SIG-M5 treated with dmso at 0.1 percent for 504 hours (cell line): ENCODE measurements around the gene GLIS1.

Experiments
- DNase-seq: peaks from one replicate; lab custom pipeline; 2025; ENCODE audit not compliant: unreplicated experiment; lab: John Stamatoyannopoulos, UW

Gene GLIS1

DNA sequence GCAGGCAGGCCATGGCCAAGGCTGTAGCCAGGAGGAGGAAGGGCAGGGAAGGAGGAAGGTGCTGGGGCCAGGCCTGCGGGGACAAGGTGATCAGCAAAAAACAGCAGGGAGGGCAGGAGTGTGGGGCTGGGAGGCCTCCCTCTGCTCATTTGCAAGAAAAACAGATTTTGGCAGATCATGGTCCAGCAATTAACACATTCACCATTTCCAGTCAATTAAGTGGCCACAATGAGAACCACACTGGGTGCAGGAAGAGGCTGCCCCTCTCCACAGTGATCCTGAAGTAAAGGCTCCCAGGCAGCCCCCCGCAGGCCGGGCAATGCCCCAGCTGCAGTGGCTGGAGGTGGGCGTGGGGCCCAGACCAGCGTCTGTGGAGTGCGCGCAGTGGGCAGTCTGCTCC, 225.1 kb downstream of the GLIS1 start:
- DNase-seq = no peak

DNA sequence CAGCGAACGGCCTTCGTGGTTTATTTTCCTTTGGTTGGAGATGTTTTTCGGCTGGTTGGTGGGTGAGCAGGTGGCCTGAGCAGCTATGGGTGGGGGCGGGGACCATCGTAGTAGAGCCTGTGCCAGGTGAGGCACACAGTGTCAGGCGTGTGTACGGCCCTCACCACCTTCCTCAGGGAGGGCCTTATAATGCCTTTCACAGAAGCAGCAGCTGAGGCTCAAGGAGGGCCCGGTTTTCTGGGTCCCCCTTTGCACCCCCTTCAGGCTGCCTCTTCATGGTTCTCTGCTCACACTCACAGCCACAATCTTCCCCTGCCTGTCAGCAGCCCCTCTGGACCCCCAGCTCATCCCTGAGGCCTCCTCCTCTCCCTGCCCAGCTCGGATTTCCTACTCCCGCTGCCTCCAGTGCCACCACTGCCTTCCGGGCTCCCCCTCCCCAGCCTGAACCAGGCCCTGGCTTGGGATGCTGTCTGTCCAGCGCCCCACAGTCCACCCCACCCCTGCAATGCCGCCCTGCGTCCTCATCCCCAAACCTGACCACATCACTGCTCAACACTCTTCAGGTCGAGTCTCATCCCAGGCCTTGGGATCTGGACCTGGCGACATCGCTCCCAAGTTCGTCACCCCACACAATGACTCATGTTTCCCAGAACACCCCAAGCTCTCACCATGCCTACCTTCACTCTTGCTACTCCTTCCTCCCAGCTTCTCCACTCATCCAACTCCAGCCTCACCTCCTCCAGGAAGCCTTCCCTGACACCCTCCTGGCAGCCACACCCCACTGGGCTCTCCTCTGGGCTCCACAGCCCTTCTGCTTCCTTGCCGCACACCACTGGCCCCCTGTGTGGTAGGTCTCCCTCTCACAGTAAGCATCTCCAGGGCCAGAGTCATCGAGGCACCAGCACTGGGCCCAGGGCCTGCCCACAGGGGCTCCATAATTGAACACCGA, 225.9 kb downstream of the GLIS1 start:
- no peak for DNase-seq

DNA sequence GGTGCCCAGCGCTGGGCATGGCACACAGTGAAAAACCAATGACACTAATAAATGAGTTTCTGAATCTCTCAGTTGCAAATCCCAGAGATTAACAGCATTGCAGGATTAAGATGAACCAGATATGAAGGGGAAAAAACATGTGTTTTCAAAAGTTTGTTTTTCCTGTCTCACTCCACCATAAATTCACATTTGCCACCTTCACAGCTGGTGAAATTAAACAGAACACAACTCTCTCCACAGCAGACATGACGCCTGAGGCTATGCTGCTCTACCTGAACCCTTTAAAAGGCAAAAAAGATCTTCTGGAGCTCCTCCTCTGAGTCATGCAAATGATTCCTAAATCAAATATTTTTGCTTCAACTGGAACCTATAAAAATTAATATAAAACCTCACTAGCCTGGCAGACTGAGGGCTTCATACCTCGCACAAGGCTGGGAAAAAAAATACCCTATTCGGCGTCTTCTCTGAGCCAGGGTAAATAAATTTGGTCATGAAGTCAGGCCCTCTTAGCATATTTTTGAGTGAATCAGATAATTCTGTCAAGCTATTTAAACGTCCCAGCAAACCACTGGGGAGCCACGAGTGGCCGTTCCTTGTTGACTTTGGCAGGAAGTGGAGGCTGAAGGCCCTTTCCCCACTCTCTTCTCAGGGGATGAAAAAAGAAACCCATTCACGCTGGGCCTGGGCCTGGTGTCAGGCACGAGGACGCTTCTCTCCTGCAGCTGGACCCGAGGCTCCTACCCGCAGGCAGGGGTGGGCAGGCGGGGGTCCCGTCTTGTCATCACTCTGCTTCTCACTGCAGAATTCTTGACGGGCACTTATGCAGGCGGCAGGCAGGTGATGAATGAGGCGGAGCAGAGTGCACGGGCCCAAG, 226.8 kb downstream of the GLIS1 start:
- no peak for DNase-seq

DNA sequence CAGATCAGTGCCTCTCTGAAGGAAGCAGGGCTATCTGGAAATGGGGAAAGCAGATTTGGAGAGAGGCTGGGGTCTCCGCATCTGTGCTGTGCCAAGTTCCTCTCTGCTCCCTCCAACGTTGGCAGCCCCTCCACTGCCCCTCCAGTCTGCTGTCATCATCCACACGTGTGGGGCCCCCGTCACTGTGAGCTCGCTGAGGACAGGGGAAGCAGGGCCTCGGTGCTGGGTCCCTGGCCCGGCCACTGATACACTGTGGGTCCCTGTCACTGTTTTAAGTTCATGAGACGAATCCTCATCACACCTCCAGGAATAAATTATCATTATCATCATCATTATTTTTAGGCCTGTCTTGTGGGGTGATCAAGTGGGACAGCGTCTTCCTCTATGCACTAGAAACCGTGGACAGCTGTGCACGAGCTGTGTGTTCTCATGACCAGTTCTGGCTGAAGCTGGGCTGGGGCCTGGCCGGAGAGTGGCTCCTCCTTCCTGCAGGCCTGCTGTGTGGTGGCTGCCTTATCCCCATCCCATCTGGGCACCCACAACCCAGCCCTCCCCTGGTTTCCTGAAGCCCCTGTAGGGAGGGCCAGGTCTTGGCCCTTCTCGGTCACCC, 227.5 kb downstream of the GLIS1 start:
- DNase-seq = no peak

DNA sequence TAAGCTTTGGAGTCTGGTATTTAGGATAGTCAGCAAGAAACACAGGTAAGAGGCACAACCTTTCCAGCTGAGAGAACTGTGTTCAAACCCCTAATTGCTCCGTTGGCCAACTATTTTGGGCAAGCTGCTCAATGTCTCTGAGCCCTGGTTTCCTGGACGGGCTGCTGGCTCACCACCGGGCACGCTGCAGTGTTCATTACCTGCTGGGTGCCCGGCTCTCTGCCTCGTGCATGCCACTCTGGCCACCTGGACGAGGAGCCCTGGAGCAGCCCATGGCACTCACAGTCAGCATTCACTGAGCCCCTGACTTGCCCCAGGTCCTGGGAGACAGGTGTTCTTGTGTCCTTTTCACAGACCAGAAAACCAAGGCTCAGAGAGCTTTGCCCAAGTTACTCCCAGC, 228.7 kb downstream of the GLIS1 start:
- no peak for DNase-seq

DNA sequence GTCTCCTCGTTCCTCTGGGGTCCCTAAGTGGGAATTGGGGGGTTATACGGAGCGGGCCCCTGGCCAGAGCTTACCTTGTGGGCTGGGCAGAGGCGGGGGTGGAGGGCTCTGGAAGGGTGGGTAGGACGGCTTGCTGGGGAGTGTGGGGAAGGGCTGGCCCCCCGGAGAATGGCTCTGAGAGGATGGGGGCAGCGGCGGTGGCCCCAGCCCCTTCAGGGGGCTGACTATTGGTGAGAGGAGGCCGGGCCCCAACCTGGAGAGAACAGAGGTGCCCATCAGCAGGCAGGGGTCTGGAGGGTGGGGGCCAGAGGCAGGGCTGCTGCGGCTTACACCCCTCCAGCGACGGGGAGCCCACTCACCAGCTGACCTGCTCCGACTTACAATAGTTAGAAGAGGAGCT, 229.2 kb downstream of the GLIS1 start:
- no peak for DNase-seq

DNA sequence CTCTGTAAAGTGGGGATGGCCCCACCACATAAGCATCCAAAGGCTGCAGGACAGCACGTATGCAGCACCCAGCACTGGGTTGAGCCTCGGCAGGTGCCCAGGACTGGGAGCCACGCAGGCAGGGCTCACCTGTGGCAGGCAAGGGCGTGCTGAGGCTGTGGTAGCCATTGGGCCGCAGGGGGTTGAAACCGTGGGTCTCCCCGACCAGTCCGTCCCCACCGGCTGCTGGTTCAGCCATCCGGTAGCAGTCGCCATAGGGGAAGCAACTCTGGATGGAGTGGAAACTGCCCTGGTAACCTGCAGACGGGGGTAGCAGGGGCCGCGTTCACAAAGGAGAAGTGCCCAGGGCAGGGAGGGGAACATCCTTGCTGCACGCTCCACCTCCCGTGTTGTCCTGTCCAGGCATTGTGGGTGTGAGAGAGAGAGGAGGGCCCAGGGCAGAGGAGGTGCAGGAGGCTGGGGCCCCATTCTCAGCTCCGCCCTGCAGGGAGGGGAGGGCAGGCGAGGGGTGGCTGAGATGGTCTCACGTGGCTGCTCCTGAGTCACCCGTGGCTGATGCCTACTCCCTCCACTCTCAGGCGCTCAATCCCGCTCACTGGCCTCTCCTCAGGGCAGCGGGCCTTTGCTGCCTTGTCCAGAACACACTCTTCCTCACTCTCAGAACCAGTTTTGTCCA, 229.8 kb downstream of the GLIS1 start:
- no peak for DNase-seq

DNA sequence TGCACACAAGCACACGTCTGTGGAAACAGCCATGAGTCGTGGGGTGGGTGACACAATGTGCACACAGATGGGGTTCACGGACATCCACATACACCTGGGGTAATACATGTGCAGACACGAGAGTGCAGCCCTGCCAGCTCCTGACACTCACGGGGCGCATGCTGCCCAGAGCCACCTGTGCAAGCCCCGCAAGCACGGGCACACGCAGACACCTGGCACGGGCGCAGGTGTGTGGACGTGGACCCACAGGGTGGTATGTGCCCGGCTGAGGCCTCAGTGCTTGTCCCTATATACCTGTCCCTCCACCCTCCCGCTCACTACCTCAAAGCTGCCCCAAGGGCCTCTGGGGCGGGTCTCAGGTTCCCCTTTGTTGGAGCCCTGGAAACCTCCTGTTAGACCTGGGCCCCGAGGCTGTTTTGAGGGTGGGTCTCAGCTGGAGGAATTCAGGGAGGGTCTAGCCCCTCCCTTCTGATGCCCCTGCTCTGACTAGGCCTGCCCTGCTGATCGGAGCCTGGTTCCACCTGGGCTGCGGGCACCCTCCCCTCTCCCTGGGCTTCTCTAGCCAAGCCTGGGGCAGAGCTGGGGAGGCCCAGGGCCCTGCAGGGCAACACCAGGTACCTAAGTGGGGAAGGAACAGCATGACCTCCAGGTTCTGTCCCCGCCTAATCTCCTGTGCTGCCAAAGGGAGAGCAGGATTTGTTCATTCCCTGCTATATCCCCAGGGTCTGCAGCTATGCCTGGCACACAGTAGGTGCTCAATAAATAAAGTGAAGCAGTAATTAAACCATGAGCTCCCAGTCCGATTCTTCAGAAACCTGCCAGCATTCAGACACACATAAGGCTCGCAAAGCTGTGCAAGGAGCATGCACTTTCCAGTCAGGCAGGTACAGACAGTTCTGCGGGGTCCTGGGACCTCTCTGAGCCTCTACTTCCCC, 230.6 kb downstream of the GLIS1 start:
- DNase-seq = no peak

DNA sequence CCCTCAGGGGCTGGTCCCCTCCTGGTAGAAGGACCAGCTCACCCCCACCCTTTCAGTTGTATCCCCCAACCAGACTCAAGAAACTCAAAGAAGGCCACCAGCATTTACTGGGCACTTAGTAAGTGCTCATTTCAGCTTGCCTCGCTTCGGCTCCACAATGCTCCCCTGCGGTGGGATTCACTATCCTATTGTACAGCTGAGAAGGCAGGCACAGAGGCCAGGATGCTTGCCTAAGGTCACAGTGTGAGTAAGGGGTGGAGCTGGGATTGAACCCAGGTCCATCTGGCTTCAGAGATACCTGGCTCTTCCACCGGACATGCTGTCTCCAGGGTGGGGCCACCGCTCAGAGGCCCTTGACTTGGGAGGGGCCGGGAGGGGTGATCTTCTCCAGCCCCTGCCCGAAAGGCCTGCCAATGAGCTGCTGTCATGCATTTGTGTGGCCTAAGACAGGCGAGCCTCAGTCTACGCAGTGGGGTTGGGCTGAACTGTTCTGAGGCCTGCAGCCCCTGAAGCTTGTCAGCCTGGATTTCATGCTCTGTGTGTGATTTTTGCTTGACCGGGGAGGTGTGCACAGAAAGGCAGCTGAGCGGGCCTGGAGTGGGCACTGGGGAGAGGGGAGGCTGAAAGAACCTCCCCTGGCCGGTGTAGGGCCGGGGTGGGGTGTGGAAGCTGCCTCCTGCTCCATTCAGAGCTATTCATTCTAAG, 231.7 kb downstream of the GLIS1 start:
- DNase-seq = no peak

DNA sequence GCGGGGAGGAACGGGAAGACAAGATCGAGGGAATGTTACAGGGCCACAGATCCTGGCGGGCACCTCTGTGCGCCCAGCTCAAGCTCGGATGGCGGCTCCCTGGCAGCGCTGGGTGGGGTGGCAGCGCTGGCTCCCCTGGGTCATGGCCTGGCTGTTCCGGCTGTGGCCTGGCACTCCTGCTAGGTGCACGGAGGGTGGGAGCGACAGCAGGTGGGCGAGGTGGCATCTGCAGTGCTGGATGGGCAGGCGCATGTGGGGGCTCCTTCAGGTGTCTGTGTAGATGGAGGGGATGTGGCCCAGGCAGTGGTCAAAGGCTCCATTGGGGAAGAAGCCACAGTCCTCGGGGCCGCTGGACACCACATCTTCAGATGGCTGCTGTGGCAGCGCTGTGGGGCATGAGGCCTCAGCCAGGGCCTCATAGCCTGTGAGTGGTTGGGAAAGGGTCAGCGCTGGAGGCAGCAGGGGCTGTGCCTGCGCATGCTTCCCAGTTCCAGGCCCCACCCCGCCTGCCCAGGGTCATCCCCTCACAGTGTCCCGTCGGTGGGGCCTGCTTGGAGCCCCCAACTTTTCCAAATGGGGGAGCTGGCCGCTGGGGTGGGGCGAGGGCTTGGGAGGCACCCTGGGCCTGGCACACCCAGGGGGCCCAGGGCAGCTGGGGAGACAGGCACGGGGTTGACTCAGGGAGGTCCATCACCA, 232.5 kb downstream of the GLIS1 start:
- DNase-seq = no peak

DNA sequence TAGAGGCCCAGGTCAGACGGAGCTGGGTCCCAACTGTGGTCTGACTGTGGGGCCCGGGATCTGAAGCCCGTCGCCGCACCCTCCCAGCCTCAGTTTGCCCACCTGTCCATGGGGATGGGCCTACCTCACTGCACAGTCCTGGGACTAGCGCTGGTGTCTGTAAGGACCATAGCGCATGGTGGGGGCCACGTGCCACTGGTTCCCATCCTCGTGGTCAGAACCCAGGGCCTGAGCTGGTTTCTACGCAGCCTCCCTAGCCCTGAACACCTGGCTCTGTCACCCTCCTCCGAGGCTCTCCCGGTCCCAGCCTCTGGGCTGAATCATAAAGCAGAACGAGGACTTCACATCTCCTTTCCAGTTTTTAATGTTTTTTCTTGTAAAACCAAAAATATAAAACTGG, 233.1 kb downstream of the GLIS1 start:
- DNase-seq = no peak

DNA sequence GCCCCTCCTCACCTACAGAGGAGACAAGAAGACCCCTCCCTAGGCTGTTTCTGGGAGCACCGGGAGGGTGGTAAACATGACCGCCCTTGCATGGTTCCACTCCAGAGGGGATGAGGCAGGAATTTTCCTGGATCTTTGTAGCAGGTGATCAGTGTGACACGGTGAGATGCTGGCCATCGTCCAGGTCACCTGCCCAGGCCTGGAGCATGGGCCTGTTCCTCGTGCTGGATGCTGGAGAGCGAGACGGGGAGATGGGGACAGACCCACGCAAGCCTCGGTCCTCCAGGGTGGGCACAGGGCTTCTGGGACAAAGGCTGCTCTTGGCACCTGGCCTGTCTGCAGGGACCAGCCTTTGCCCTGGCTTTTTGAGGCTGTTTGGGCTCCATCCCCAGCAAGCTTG, 233.6 kb downstream of the GLIS1 start:
- DNase-seq = no peak

DNA sequence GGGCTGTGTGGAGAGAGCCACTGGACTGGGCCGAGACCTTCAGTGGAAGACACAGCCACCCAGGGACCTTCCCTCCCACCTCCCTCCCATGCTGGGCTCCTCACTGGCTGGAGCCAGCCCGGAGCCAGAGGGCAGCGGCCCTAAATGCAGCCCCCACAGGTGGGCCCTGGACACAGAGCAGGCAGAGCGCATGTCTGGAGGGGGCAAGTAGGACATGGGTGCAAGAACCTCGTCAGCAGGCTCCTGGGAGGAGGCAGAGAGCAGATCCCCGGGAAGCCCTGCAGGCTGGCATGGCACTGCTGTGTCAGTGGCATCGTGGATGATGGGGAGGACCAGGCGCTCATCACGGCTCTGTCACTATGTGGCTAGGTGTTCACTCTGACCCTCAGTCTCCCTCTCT, 234.1 kb downstream of the GLIS1 start:
- no peak for DNase-seq

DNA sequence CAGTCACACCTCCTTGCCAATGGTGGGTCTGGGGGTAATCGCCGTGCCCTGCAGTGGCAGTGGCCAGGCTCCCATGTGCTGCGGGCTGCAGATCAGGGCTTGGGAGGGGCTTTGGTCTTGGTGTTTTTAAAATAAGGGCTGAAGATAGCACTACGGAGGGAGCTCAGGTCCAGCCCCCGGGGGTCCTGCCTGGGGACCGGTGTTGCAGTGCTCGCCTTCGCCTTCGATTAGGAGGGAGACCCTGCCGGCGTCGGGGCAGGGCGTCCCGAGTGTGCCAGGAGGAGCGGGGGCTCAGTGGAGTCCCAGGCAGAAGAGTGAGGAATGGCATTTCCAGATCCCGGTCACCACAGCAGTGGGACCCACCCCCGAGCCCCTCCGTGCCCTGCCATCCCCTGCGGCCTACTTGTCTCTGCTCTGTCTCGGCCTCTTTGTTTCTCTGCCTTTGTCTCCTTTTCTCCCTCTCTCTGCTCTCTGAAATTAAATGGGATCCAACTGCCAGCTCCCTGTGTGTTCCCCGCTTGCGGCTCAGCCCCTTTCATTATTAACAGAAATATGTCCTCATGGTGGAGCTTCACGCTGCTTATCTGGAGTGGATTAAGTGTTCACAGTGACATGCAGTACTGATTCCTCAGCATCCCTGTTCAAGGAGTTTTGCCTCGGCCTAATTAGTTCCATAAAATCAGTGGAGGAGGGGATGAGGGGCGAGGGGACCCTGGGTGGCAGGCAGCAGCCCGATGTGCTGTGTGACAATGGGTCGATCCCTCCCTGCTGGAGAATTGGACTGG, 235.3 kb downstream of the GLIS1 start:
- DNase-seq = no peak

DNA sequence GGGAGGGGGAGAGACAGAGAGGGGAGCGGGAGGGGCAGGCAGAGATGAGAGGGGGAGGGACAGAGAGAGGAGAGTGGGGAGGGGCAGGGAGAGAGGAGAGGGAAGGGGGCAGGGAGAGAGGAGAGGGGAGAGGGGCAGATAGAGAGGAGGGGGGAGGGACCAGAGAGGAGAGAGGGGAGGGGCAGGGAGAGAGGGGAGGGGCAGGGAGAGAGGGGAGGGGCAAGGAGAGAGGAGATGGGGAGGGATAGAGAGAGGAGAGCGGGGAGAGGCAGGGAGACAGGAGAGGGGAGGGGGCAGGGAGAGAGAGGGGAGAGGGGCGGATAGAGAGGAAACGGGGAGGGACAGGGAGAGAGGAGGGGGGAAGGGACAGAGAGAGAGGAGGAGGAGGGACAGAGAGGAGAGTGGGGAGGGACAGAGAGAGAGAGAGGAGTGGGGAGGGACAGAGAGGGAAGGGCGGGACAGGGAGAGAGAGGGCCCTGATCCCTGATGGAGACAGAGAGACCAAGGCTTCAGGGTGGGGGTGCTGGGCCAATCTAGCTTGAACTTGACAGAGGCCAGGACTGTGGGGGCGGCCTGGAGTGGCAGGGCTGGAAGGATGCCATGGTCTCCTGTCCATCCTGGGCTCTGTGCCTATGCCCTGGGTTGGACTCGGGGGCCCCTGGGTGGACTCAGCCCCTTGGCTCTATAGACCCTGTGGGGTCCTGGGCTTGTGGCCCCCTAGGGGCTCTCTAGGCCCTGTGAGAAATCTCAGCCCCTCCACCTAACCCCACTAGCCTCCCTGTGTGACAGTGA, 236.1 kb downstream of the GLIS1 start:
- no peak for DNase-seq

DNA sequence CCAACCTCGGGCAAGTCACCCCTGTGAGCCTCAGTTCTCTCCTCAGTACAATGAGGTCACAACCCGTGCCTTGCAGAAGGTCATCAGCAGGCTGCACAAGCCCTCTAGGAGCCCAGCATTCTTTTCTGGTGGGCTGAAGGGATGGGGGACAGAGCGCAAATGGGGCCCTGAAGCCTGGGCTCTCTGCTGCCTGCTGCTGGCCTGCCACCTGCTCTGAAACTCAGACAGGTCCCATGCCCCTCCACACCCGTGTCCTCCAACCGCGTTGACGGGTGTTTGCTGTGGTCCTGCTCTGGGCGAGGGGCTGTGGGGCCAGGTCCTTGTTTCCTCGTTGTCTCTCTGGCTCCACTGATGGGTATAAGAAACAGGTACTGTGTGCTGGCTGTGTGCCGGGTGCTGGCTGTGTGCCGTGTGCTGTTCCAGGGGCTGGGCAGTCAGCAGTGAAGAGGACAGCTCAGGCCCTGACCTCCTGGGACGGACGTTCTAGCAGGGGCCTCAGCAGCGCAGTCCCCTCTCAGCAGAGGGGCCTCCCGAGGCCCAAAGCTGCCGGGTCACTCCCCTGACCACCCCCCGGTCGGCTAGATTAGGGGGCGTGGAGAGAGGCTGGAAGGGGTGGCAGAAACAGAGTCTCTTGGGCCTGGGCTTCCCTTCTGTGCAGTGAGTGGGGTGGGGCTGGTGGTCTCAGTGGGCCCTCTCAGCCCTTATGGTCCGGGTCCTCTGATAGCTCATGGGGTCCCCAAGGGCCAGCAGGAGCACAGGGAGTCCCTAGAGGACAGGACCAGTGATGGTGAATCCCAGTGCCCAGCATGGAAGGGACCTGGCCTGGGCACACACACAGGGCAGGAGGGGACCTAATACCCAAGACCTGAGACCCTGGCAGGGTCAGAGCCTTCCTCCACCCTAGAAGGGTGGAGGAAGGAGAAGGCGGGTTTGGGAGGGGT, 237.6 kb downstream of the GLIS1 start:
- DNase-seq = no peak
